ENCODE data around the gene SP6. TPM values are rescaled to one million over a fixed set of nuclear protein-coding genes. Genes with fewer than 3 reads are reported as not detected.

SP6 gene
- total RNA-seq, 1 experiment from 2014 or later: 3.1 TPM

DNA sequence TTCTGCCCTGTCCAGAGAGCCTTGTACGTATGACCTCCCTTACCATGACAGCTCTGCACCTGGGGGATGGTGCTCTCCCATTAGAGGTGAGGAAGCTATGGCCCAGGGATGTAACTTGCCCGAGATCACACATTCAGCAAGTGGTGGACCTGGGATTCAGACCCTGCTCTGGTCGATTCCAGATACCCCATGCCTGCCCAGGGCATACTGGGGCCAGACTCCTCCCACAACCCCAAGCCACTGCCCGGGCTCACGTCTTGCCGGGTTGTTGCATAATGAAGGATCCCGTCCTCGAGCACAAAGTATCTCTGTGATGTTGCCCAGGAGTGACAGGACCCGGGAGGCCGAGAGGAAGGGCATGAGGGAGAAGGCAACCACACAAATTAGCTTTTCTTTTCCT, 31.5 kb downstream of the SP6 start:
- Histone ChIP-seq H4K20me1 (ENCODE audit: low read length) (no peaks in the 10 kb centered on the region), H3K36me3 (ENCODE audit: low read depth, low read length) (peaks cover 23% of the 10 kb centered on the region; the same call in 1 of the 2 replicates), H3K4me2 (ENCODE audit: low read length) (no peak overlapping the region), H3K4me3 (ENCODE audit: low read length) (no peak overlapping the region), H3K9me2 (replicated peaks; ENCODE audit: low read length) (no peaks in the 10 kb centered on the region), H3K4me1 (ENCODE audit: insufficient read depth, low read length) (peaks cover 25% of the 10 kb centered on the region), H3K9me3 (ENCODE audit: low read length) (no peaks in the 10 kb centered on the region), H3K27ac (ENCODE audit: low read length) (no peak overlapping the region), H3F3A (ENCODE audit: low read length, unreplicated experiment) (no peaks in the 10 kb centered on the region), H2AFZ (ENCODE audit: low read length) (no peak overlapping the region), H3K79me2 (ENCODE audit: low read length) (peaks cover 14% of the 10 kb centered on the region), H3K9ac (ENCODE audit: low read length) (no peak overlapping the region), H3K27me3 (ENCODE audit: low read length) (no peaks in the 10 kb centered on the region)
- DNase-seq: no peak
- intact Hi-C loops (cut with micrococcal nuclease): no loop called here
- TF ChIP-seq EZH2phosphoT487 (IDR thresholded peaks at IDR 0.05; ENCODE audit: borderline replicate concordance, low read length) (no peak), EZH2 (IDR thresholded peaks at IDR 0.05; ENCODE audit: low read length, unreplicated experiment) (no peak)
- TF ChIP-seq, protein P1, sequence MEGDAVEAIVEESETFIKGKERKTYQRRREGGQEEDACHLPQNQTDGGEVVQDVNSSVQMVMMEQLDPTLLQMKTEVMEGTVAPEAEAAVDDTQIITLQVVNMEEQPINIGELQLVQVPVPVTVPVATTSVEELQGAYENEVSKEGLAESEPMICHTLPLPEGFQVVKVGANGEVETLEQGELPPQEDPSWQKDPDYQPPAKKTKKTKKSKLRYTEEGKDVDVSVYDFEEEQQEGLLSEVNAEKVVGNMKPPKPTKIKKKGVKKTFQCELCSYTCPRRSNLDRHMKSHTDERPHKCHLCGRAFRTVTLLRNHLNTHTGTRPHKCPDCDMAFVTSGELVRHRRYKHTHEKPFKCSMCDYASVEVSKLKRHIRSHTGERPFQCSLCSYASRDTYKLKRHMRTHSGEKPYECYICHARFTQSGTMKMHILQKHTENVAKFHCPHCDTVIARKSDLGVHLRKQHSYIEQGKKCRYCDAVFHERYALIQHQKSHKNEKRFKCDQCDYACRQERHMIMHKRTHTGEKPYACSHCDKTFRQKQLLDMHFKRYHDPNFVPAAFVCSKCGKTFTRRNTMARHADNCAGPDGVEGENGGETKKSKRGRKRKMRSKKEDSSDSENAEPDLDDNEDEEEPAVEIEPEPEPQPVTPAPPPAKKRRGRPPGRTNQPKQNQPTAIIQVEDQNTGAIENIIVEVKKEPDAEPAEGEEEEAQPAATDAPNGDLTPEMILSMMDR (conservative IDR thresholded peaks at IDR 0.05; ENCODE audit: low read depth, low read length): no peak
- ATAC-seq: no peak
- ChIA-PET POLR2A (ENCODE audit: unreplicated experiment) (interaction anchor here (0.6 kb wide), 1 partner anchor 163 kb away, joined by 14 read pairs; no protein-coding TSS in a partner anchor), CTCF (no interaction called here)
- BruUV-seq (replicated peaks): no TSS peak

DNA sequence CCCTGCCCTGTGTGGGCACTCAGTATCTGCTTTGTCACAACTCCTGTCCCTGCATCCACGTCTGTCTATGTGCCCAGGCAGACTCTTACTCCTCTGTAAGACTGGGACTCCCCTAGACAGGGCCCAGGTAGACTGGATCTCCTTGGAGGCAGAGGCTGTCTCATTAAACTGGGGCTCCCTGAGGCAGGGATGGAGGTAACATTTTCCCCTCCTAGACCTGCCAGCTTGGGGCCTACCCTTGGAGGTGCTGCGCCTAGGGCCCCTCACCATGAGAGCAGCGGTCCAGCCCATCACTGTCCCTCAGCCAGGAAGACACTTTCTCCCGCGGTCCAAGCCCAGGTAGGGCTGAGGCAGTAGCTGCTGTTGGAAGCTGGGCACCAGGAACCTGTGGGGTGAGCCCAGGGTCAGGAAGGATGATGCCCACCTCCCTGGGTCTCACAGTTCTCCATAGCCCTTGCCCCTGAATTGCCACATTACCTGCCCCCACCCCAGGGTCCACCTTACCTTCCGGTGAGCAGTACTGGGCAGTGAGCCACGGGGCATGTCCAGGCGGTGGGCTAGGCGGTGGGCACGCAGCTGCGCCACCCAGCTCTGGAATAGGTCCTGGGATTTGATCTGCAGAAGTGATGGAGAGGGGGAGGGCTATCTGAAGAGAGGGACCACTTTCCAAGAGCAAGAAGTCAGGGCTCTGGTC, 32.8 kb downstream of the SP6 start:
- no peaks in the 10 kb centered on the region for H4K20me1 ChIP-seq (ENCODE audit: low read length)
- no peaks in the 10 kb centered on the region for H3F3A ChIP-seq (ENCODE audit: low read length, unreplicated experiment)
- CTCF ChIA-PET: interaction anchor here (0.5 kb wide), 1 partner anchor 17 kb away, joined by 3 read pairs; no protein-coding TSS in a partner anchor
- no peaks in the 10 kb centered on the region for H3K27me3 ChIP-seq (ENCODE audit: low read length)
- peaks cover 25% of the 10 kb centered on the region for H3K4me1 ChIP-seq (ENCODE audit: insufficient read depth, low read length)
- peaks cover 18% of the 10 kb centered on the region; the same call in 1 of the 2 replicates for H3K36me3 ChIP-seq (ENCODE audit: low read depth, low read length)
- POLR2A ChIA-PET (ENCODE audit: unreplicated experiment): interaction anchor here (0.6 kb wide), 1 partner anchor 129 kb away, joined by 13 read pairs; no protein-coding TSS in a partner anchor
- no peaks in the 10 kb centered on the region for H3K9me3 ChIP-seq (ENCODE audit: low read length)
- DNase-seq (no peak), ATAC-seq (no peak)
- H3K4me3 ChIP-seq (ENCODE audit: low read length): no peak overlapping the region
- intact Hi-C loops (cut with micrococcal nuclease): no loop called here
- H3K27ac ChIP-seq (ENCODE audit: low read length): no peak overlapping the region
- TF ChIP-seq EZH2phosphoT487 (IDR thresholded peaks at IDR 0.05; ENCODE audit: borderline replicate concordance, low read length) (no peak), EZH2 (IDR thresholded peaks at IDR 0.05; ENCODE audit: low read length, unreplicated experiment) (no peak)
- TF ChIP-seq, protein P1 (conservative IDR thresholded peaks at IDR 0.05; ENCODE audit: low read depth, low read length): no peak
- no TSS peak for BruUV-seq (replicated peaks)
- peaks cover 14% of the 10 kb centered on the region for H3K79me2 ChIP-seq (ENCODE audit: low read length)
- H3K4me2 ChIP-seq (ENCODE audit: low read length): no peak overlapping the region
- H2AFZ ChIP-seq (ENCODE audit: low read length): no peak overlapping the region
- no peak overlapping the region for H3K9ac ChIP-seq (ENCODE audit: low read length)
- H3K9me2 ChIP-seq (replicated peaks; ENCODE audit: low read length): no peaks in the 10 kb centered on the region

DNA sequence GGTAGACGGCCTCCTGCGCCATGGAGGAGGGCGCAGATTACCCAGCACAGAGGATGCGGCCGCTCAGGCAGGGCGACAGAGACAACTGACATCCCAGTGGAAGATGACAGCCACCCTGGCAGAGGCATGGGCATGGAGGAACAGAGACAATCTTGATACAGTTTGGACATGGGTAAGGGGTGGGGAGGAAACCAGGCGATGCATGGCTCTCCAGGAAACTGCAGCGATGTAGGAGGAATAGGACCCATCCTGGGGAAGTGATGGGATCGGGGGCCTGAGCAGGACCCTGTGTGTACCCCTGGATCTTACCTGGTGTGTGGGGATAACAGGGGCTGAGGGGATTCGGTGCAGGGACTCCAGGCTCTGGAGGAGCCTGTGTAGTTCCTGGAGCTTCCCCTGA, 34.0 kb downstream of the SP6 start:
- ATAC-seq (no peak), DNase-seq (no peak)
- Histone ChIP-seq H3K9me3 (ENCODE audit: low read length) (no peaks in the 10 kb centered on the region), H3K4me3 (ENCODE audit: low read length) (no peak overlapping the region), H3F3A (ENCODE audit: low read length, unreplicated experiment) (no peaks in the 10 kb centered on the region), H3K4me2 (ENCODE audit: low read length) (no peak overlapping the region), H3K4me1 (ENCODE audit: insufficient read depth, low read length) (peaks cover 17% of the 10 kb centered on the region), H3K36me3 (ENCODE audit: low read depth, low read length) (peaks cover 18% of the 10 kb centered on the region; the same call in 1 of the 2 replicates), H3K9me2 (replicated peaks; ENCODE audit: low read length) (no peaks in the 10 kb centered on the region), H3K79me2 (ENCODE audit: low read length) (peaks cover 14% of the 10 kb centered on the region), H4K20me1 (ENCODE audit: low read length) (no peaks in the 10 kb centered on the region), H3K9ac (ENCODE audit: low read length) (no peak overlapping the region), H3K27me3 (ENCODE audit: low read length) (no peaks in the 10 kb centered on the region), H2AFZ (ENCODE audit: low read length) (no peak overlapping the region), H3K27ac (ENCODE audit: low read length) (no peak overlapping the region)
- no peak for TF ChIP-seq EZH2phosphoT487 (IDR thresholded peaks at IDR 0.05; ENCODE audit: borderline replicate concordance, low read length)
- TF ChIP-seq, protein P1 (conservative IDR thresholded peaks at IDR 0.05; ENCODE audit: low read depth, low read length): no peak
- TF ChIP-seq EZH2 (IDR thresholded peaks at IDR 0.05; ENCODE audit: low read length, unreplicated experiment): no peak
- POLR2A ChIA-PET (ENCODE audit: unreplicated experiment): no interaction called here
- no TSS peak for BruUV-seq (replicated peaks)
- CTCF ChIA-PET: no interaction called here
- intact Hi-C loops (cut with micrococcal nuclease): no loop called here

All from PC-3 (cell line).